ENCODE results near the gene MYO5A.

DNA sequence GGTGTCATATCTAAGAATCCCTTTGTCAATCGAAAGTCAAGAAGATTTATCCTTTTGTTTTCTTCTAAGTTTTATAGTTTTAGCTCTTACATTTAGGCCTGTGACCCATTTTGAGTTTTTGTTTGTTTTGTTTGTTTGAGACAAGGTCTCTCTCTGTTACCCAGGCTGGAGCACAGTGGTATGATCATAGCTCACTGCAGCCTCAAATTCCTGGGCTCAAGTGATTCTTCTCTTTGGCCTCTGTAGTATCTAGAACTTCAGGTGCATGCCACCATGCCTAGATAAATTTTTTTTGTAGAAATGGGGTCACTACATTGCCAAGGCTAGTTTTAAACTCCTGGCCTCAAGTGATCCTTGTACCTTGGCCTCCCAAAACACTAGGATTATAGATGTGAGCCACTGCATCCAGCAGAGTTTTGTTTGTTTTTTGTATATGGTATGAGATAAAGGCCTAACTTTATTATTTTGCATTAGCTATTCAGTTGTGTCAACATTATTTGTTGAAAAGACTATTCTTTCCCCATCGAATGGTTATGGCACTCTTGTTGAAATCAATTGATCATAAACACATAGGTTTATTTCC is 227.3 kb downstream of the MYO5A start:
- no peak for TF ChIP-seq POLR2AphosphoS5 (IDR thresholded peaks at IDR 0.05; ENCODE audit: low read depth, low read length)
- TF ChIP-seq TAF1 (IDR thresholded peaks at IDR 0.05; ENCODE audit: borderline replicate concordance, insufficient read depth, low read length) = no peak
- TF ChIP-seq REST (IDR thresholded peaks at IDR 0.05; ENCODE audit: insufficient read depth in 1 of 2, low read depth in 2 of 2, low read length in 2 of 2) = no peak
- TF ChIP-seq FOXP2 (optimal IDR thresholded peaks at IDR 0.05; ENCODE audit: borderline replicate concordance, extremely low read depth, extremely low read length, insufficient read depth) = no peak

Measured in PFSK-1 (cell line).